ENCODE results near the gene ULK4.
"Not testable (repeated sequence)": the region's sequence is repeated elsewhere in the genome, so short reads cannot be mapped to it uniquely, and the experiment has no call there.

The ULK4 gene

GRCh38 chr3:41394896-41395295 is 567.0 kb downstream of the ULK4 start:
- Histone ChIP-seq H3K27me3 (ENCODE audit: insufficient read depth, poor library complexity, severe bottlenecking) (no peaks in the 10 kb centered on the region), H3K27ac (replicated peaks) (no peak overlapping the region), H3K4me3 (replicated peaks; ENCODE audit: insufficient read depth, low read length) (no peak overlapping the region)
- TF ChIP-seq, protein P1, sequence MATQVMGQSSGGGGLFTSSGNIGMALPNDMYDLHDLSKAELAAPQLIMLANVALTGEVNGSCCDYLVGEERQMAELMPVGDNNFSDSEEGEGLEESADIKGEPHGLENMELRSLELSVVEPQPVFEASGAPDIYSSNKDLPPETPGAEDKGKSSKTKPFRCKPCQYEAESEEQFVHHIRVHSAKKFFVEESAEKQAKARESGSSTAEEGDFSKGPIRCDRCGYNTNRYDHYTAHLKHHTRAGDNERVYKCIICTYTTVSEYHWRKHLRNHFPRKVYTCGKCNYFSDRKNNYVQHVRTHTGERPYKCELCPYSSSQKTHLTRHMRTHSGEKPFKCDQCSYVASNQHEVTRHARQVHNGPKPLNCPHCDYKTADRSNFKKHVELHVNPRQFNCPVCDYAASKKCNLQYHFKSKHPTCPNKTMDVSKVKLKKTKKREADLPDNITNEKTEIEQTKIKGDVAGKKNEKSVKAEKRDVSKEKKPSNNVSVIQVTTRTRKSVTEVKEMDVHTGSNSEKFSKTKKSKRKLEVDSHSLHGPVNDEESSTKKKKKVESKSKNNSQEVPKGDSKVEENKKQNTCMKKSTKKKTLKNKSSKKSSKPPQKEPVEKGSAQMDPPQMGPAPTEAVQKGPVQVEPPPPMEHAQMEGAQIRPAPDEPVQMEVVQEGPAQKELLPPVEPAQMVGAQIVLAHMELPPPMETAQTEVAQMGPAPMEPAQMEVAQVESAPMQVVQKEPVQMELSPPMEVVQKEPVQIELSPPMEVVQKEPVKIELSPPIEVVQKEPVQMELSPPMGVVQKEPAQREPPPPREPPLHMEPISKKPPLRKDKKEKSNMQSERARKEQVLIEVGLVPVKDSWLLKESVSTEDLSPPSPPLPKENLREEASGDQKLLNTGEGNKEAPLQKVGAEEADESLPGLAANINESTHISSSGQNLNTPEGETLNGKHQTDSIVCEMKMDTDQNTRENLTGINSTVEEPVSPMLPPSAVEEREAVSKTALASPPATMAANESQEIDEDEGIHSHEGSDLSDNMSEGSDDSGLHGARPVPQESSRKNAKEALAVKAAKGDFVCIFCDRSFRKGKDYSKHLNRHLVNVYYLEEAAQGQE (IDR thresholded peaks at IDR 0.05; ENCODE audit: insufficient replicate concordance, low read depth) = no peak
- no peak for TF ChIP-seq POLR2AphosphoS5 (IDR thresholded peaks at IDR 0.05; ENCODE audit: low read depth)
- TF ChIP-seq CTCF (IDR thresholded peaks at IDR 0.05; ENCODE audit: insufficient read depth, low read length) = no peak
- no peak for TF ChIP-seq SPI1 (IDR thresholded peaks at IDR 0.05; ENCODE audit: borderline replicate concordance, low read depth)
- no peak for TF ChIP-seq GABPA (IDR thresholded peaks at IDR 0.05; ENCODE audit: low read depth)
- no peak for DNase-seq (ENCODE audit: low read depth in 1 of 2, low spot score in 1 of 2)

- not testable (repeated sequence) for H3K27me3 ChIP-seq (ENCODE audit: insufficient read depth, poor library complexity, severe bottlenecking); H3K27ac ChIP-seq (replicated peaks); H3K4me3 ChIP-seq (replicated peaks; ENCODE audit: insufficient read depth, low read length); DNase-seq (ENCODE audit: low read depth in 1 of 2, low spot score in 1 of 2)
Observed at GRCh38 chr3:41370765-41371535, 591.0 kb downstream of the ULK4 start.

- no peak overlapping the region for H3K4me3 ChIP-seq (replicated peaks; ENCODE audit: insufficient read depth, low read length)
- H3K27ac ChIP-seq (replicated peaks) = no peak overlapping the region
- no peaks in the 10 kb centered on the region for H3K27me3 ChIP-seq (ENCODE audit: insufficient read depth, poor library complexity, severe bottlenecking)
- no peak for DNase-seq (ENCODE audit: low read depth in 1 of 2, low spot score in 1 of 2)
- TF ChIP-seq, protein P1 (IDR thresholded peaks at IDR 0.05; ENCODE audit: insufficient replicate concordance, low read depth) = no peak
- no peak for TF ChIP-seq SPI1 (IDR thresholded peaks at IDR 0.05; ENCODE audit: borderline replicate concordance, low read depth)
- no peak for TF ChIP-seq GABPA (IDR thresholded peaks at IDR 0.05; ENCODE audit: low read depth)
- no peak for TF ChIP-seq CTCF (IDR thresholded peaks at IDR 0.05; ENCODE audit: insufficient read depth, low read length)
- TF ChIP-seq POLR2AphosphoS5 (IDR thresholded peaks at IDR 0.05; ENCODE audit: low read depth) = no peak
Observed at GRCh38 chr3:41370307-41370706, 591.6 kb downstream of the ULK4 start.

- H3K27me3 ChIP-seq (ENCODE audit: insufficient read depth, poor library complexity, severe bottlenecking) = no peaks in the 10 kb centered on the region
- H3K27ac ChIP-seq (replicated peaks) = no peak overlapping the region
- TF ChIP-seq, protein P1 (IDR thresholded peaks at IDR 0.05; ENCODE audit: insufficient replicate concordance, low read depth) = no peak
- TF ChIP-seq POLR2AphosphoS5 (IDR thresholded peaks at IDR 0.05; ENCODE audit: low read depth) = no peak
- no peak for TF ChIP-seq SPI1 (IDR thresholded peaks at IDR 0.05; ENCODE audit: borderline replicate concordance, low read depth)
- TF ChIP-seq GABPA (IDR thresholded peaks at IDR 0.05; ENCODE audit: low read depth) = no peak
- no peak for TF ChIP-seq CTCF (IDR thresholded peaks at IDR 0.05; ENCODE audit: insufficient read depth, low read length)
- DNase-seq (ENCODE audit: low read depth in 1 of 2, low spot score in 1 of 2) = no peak
- no peak overlapping the region for H3K4me3 ChIP-seq (replicated peaks; ENCODE audit: insufficient read depth, low read length)
Observed at GRCh38 chr3:41369838-41370237, 592.1 kb downstream of the ULK4 start.
